Astrocyte (in vitro differentiated cells and primary cell): Measurements from ENCODE around the gene NHLRC4.

Experiments
- EZH2 ChIP-seq: IDR thresholded peaks from 2 replicates; pipeline ENCODE4 v1.6.1; 2012; ENCODE audit warnings: mild to moderate bottlenecking, low read length, inconsistent platforms; ENCODE audit not compliant: insufficient read depth
- TF ChIP-seq, protein P1 (sequence below): IDR thresholded peaks from 2 replicates; pipeline ENCODE4 v1.5.1; 2011; ENCODE audit warnings: low read depth, mild to moderate bottlenecking, inconsistent platforms, low read length, moderate library complexity; ENCODE audit not compliant: insufficient read depth

DNA sequence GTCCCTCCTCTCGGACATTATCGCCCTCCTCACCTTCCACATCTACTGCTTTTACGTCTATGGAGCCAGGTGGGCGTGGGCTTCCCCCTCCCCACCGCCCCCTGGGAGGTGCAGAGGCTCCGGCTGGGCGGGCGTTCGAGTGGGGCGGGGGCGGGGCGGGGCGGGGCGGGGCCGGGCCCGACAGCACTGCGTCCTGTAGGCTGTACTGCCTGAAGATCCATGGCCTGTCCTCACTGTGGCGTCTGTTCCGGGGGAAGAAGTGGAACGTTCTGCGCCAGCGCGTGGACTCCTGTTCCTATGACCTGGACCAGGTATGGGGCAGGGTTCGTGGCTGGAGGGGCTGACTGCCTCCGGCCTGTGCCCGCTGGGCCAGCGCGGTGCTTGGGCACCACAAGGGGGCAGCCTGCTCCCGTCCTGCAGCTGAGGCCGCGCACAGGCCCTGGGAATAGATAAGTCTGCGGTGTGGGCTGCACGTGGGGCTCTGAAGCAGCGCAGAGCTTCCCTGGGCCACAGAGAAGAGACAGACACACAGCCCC lies 12.1 kb downstream of the NHLRC4 start:
- no peak for TF ChIP-seq EZH2
- TF ChIP-seq, protein P1, sequence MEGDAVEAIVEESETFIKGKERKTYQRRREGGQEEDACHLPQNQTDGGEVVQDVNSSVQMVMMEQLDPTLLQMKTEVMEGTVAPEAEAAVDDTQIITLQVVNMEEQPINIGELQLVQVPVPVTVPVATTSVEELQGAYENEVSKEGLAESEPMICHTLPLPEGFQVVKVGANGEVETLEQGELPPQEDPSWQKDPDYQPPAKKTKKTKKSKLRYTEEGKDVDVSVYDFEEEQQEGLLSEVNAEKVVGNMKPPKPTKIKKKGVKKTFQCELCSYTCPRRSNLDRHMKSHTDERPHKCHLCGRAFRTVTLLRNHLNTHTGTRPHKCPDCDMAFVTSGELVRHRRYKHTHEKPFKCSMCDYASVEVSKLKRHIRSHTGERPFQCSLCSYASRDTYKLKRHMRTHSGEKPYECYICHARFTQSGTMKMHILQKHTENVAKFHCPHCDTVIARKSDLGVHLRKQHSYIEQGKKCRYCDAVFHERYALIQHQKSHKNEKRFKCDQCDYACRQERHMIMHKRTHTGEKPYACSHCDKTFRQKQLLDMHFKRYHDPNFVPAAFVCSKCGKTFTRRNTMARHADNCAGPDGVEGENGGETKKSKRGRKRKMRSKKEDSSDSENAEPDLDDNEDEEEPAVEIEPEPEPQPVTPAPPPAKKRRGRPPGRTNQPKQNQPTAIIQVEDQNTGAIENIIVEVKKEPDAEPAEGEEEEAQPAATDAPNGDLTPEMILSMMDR = peak; percentile 43
